ENCODE data around the gene TMEM131L. TPM values are rescaled to one million over a fixed set of nuclear protein-coding genes. Genes with fewer than 3 reads are reported as not detected.

The TMEM131L gene
- polyA plus RNA-seq, 1 experiment = 6.0 TPM

DNA sequence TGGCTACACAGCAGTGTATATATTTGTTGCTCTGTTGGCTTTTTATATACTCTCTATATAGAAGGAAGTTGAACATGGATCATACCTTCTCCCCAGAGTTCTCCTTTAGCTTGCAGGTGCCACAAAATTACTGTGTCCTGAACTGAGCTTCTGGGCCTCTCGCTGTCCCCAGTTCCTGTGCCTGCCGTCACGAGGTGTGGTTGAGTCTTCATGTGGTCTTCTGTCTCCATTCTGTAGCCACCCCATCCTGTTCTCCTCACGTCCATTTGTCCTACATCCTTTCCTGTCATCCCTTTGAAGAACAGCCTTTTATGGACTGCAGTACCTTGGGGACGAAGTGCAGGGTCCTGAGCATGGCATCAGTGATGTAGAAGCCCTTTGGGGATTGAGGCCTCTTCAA, 14.5 kb downstream of the TMEM131L start:
- ChIA-PET POLR2A (no interaction called here), CTCF (interaction anchor here (0.9 kb wide), 1 partner anchor 338 kb away, joined by 3 read pairs; no protein-coding TSS in a partner anchor)
- Histone ChIP-seq H3K27me3 (ENCODE audit: control insufficient read depth, insufficient read depth, low read length) (no peaks in the 10 kb centered on the region), H3K36me3 (ENCODE audit: control insufficient read depth, insufficient read depth, low read length) (no peaks in the 10 kb centered on the region), H3K4me3 (ENCODE audit: low read depth, low read length) (no peak overlapping the region)
- no peak for DNase-seq (ENCODE audit: low read depth)
- TF ChIP-seq, protein P1, sequence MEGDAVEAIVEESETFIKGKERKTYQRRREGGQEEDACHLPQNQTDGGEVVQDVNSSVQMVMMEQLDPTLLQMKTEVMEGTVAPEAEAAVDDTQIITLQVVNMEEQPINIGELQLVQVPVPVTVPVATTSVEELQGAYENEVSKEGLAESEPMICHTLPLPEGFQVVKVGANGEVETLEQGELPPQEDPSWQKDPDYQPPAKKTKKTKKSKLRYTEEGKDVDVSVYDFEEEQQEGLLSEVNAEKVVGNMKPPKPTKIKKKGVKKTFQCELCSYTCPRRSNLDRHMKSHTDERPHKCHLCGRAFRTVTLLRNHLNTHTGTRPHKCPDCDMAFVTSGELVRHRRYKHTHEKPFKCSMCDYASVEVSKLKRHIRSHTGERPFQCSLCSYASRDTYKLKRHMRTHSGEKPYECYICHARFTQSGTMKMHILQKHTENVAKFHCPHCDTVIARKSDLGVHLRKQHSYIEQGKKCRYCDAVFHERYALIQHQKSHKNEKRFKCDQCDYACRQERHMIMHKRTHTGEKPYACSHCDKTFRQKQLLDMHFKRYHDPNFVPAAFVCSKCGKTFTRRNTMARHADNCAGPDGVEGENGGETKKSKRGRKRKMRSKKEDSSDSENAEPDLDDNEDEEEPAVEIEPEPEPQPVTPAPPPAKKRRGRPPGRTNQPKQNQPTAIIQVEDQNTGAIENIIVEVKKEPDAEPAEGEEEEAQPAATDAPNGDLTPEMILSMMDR (IDR thresholded peaks at IDR 0.05; ENCODE audit: insufficient read depth, low read depth, low read length) = no peak

DNA sequence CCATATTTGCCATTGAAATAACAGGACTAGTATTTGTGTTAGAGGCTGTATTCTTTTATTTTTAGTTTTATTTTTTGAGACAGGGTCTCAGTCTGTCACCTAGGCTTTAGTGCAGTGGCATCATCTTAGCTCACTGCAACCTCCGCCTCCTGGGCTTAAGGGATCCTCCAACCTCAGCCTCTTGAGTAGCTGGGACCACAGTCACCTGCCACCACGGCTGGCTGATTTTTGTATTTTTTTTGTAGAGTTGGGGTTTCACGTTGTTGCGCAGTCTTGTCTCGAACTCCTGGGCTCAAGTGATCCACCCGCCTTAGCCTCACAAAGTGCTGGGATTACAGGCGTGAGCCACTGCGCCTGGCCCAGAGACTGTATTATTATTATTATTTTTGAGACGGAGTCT, 15.3 kb downstream of the TMEM131L start:
- Histone ChIP-seq H3K27me3 (ENCODE audit: control insufficient read depth, insufficient read depth, low read length) (no peaks in the 10 kb centered on the region), H3K36me3 (ENCODE audit: control insufficient read depth, insufficient read depth, low read length) (no peaks in the 10 kb centered on the region), H3K4me3 (ENCODE audit: low read depth, low read length) (no peak overlapping the region)
- TF ChIP-seq, protein P1 (IDR thresholded peaks at IDR 0.05; ENCODE audit: insufficient read depth, low read depth, low read length) = no peak
- CTCF ChIA-PET = interaction anchor here (0.9 kb wide), 1 partner anchor 339 kb away, joined by 3 read pairs; no protein-coding TSS in a partner anchor
- POLR2A ChIA-PET = no interaction called here
- no peak for DNase-seq (ENCODE audit: low read depth)

DNA sequence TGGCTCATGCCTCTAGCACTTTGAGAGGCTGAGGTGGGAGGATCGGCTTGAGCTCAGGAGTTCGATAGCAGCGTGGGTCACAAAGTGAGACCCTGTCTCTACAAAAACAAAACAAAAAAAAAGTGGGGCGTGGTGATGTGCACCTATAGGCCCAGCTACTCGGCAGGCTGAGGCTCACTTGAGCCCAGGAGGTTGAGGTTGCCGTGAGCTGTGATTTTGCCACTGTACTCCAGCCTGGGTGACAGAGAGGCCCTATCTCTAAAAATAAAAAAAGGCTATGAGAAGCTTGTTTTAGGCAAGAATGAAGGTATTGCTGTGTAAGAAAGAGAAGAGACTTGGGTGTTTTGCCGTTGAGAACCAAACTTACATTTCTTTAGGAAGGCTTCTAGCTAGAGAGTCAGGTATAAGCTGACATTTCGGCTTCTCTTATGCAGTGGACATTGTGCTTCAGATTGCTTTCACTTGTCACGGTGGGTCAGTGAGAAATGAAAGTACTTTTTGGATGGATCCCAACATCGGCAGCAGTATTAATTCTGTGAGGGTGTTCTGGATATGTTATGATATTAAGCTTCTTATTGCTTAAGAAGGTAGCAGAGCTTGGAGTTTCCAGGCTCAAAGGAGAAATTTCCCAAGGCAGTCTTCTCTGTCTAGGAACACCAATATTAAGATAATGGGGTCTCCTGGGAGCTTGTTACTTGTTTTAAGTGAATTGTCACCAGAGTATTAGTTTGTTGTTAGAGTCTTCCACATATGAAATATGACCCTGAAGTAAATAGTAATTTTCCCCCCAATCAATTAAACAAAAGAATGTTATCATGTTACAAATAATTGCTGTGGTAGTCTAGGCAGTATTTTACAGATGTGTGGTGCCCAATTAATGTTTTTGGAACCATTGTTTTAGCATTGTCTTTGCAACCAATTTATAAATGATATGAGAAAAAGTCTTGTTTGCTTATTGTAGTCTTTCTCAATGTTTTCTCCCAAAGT, 17.6 kb downstream of the TMEM131L start:
- Histone ChIP-seq H3K4me3 (ENCODE audit: low read depth, low read length) (no peak overlapping the region), H3K36me3 (ENCODE audit: control insufficient read depth, insufficient read depth, low read length) (no peaks in the 10 kb centered on the region), H3K27me3 (ENCODE audit: control insufficient read depth, insufficient read depth, low read length) (no peaks in the 10 kb centered on the region)
- no peak for DNase-seq (ENCODE audit: low read depth)
- TF ChIP-seq, protein P1 (IDR thresholded peaks at IDR 0.05; ENCODE audit: insufficient read depth, low read depth, low read length) = no peak
- CTCF ChIA-PET = interaction anchor here (0.8 kb wide), 1 partner anchor 9 kb away, joined by 4 read pairs; no protein-coding TSS in a partner anchor
- POLR2A ChIA-PET = no interaction called here

DNA sequence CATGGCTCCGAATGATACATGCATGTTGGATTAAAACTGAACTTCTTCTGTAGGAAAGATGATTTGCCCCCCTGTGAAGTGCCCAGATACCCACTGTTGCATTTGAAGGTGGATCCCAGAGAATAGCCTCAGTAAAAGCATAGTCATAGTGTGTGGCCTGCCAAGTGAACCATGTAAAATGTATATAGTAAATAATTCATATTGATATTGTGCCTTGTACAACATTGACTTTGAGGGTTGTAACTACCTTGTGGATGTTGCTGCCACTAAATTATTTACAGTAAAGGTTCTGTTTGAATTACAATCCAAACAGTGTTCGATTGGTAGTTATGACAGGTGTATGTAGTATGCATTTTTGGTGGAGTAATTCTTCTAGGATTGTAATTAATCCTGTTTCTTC, 19.2 kb downstream of the TMEM131L start:
- ChIA-PET CTCF (interaction anchor here (0.6 kb wide), 1 partner anchor 19 kb away, joined by 4 read pairs; the partner anchor contains the start of gene TMEM131L), POLR2A (no interaction called here)
- Histone ChIP-seq H3K36me3 (ENCODE audit: control insufficient read depth, insufficient read depth, low read length) (no peaks in the 10 kb centered on the region), H3K4me3 (ENCODE audit: low read depth, low read length) (no peak overlapping the region), H3K27me3 (ENCODE audit: control insufficient read depth, insufficient read depth, low read length) (no peaks in the 10 kb centered on the region)
- no peak for DNase-seq (ENCODE audit: low read depth)
- TF ChIP-seq, protein P1 (IDR thresholded peaks at IDR 0.05; ENCODE audit: insufficient read depth, low read depth, low read length) = no peak

DNA sequence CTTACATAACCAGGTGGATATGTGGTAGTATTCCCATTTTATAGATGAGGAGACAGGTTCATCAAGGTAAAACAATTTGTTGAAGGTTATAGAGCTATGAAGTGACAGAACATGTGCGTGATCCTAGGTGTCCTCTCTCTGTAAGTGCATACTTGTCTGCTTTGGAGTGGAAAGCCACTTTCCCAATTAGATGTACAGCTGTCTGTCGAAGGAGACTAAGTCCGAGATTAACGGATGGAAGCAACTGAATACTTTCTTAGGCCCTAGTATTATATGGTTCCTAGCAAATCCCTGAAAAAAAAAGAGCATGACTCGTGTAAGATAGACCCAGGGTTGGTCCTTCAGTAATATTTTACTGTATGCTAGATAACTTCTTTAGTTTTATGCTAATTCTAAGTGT, 19.7 kb downstream of the TMEM131L start:
- H3K4me3 ChIP-seq (ENCODE audit: low read depth, low read length) = no peak overlapping the region
- ChIA-PET POLR2A (no interaction called here), CTCF (interaction anchor here (0.9 kb wide), 1 partner anchor 88 kb away, joined by 3 read pairs; no protein-coding TSS in a partner anchor)
- no peaks in the 10 kb centered on the region for H3K27me3 ChIP-seq (ENCODE audit: control insufficient read depth, insufficient read depth, low read length)
- TF ChIP-seq, protein P1 (IDR thresholded peaks at IDR 0.05; ENCODE audit: insufficient read depth, low read depth, low read length) = no peak
- no peak for DNase-seq (ENCODE audit: low read depth)
- no peaks in the 10 kb centered on the region for H3K36me3 ChIP-seq (ENCODE audit: control insufficient read depth, insufficient read depth, low read length)
